Measurements from ENCODE around the gene FHIT.

- no peak for TF ChIP-seq CTCF (IDR thresholded peaks at IDR 0.05; ENCODE audit: low read depth, low read length, missing input control)
- no peak for TF ChIP-seq JUND (IDR thresholded peaks at IDR 0.05)
- no peak for TF ChIP-seq RXRA (IDR thresholded peaks at IDR 0.05)
- TF ChIP-seq, protein P1, sequence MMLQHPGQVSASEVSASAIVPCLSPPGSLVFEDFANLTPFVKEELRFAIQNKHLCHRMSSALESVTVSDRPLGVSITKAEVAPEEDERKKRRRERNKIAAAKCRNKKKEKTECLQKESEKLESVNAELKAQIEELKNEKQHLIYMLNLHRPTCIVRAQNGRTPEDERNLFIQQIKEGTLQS (IDR thresholded peaks at IDR 0.05) = no peak
- TF ChIP-seq, protein P2, sequence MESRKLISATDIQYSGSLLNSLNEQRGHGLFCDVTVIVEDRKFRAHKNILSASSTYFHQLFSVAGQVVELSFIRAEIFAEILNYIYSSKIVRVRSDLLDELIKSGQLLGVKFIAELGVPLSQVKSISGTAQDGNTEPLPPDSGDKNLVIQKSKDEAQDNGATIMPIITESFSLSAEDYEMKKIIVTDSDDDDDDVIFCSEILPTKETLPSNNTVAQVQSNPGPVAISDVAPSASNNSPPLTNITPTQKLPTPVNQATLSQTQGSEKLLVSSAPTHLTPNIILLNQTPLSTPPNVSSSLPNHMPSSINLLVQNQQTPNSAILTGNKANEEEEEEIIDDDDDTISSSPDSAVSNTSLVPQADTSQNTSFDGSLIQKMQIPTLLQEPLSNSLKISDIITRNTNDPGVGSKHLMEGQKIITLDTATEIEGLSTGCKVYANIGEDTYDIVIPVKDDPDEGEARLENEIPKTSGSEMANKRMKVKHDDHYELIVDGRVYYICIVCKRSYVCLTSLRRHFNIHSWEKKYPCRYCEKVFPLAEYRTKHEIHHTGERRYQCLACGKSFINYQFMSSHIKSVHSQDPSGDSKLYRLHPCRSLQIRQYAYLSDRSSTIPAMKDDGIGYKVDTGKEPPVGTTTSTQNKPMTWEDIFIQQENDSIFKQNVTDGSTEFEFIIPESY (IDR thresholded peaks at IDR 0.05) = no peak
- no peak for TF ChIP-seq SP1 (IDR thresholded peaks at IDR 0.05)
- TF ChIP-seq FOXA1 (IDR thresholded peaks at IDR 0.05) = no peak
- no peak for TF ChIP-seq TAF1 (conservative IDR thresholded peaks at IDR 0.05)
Measured at GRCh38 chr3:60269829-60270266, 981.4 kb downstream of the FHIT start.

Measured in liver (tissue), 3 donors.